Stimulated activated naive CD8-positive, alpha-beta T cell treated with anti-CD3 and anti-CD28 coated beads, Interleukin-15, Interleukin-2, amounts not matched to agents 100 U/mL and 50 U/mL, for 24 hours (primary cell): ENCODE results near the gene SERPINE2.

Experiments
- ATAC-seq: fragments of 150-1000 bp; cut with Tn5 transposase; one replicate; pipeline ENCODE4 v1.10.0; 2021
- DNase-seq: peaks from one replicate; pipeline ENCODE4 v3.0.0; 2021

SERPINE2 gene, protein sequence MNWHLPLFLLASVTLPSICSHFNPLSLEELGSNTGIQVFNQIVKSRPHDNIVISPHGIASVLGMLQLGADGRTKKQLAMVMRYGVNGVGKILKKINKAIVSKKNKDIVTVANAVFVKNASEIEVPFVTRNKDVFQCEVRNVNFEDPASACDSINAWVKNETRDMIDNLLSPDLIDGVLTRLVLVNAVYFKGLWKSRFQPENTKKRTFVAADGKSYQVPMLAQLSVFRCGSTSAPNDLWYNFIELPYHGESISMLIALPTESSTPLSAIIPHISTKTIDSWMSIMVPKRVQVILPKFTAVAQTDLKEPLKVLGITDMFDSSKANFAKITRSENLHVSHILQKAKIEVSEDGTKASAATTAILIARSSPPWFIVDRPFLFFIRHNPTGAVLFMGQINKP

DNA sequence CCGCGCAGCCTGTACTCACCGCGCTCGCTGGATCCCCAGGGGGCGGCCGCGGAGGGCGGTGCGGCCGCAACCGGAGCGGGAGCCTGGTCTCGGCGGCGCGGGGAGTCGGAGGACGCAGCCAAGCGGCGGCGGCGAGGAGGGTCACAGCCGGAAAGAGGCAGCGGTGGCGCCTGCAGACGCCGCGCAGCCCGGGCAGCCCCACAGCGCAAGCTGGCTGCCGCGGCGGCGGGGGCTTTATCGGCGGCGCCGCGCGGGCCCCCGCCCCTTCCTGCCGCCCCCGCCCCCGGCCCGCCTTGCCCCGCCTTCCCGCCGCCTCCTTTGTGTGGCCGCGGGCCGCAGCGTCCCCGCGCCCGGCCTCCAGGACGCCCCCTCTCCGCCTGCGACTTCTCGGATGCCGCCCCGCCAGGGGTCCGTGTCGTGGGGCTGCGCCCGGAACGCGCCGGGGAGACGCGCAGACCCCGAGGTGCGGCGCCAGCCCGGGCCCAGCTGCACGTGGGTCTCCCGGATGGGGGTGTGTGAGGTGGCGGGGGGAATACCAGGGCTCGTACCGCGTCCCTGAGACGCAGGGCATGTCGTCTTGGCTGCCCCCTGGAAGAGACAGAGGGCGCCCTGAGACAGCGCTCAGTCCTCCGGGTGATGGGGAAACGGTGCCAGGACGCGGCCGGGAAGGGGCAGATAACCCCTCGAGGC, at the start of gene SERPINE2:
TSS of gene SERPINE2 (minus strand) at position 207 of the 690 bp plus-strand sequence. CDS start 37,386 bp downstream, outside the sequence.
- peak; percentile 73 for DNase-seq
- peak; percentile 86 for ATAC-seq

GRCh38 chr2:224086226-224086914, 47.3 kb upstream of the SERPINE2 start:
- ATAC-seq (no peak), DNase-seq (no peak)

DNA sequence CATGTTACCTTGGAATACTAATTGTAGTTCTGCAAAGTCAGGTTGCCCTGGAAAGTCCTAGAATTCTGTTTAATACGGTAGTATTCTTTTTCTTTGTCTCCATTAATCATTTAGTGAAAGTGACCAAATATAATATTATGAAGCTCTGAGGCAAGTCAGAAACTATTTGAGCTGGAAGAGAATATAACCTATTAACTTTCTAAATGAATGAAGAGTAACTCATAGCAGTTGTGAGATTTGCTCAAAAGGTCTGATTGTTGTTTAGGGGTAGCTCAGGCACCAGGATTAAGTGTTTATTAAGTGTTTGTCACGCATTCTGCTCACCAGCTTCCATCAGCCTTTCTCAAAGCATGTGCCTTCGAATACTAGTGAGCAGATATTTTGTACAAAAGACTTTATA, 46.7 kb upstream of the SERPINE2 start:
- ATAC-seq = no peak
- DNase-seq = no peak

GRCh38 chr2:224085246-224085645, 46.2 kb upstream of the SERPINE2 start:
- ATAC-seq (no peak), DNase-seq (no peak)

DNA sequence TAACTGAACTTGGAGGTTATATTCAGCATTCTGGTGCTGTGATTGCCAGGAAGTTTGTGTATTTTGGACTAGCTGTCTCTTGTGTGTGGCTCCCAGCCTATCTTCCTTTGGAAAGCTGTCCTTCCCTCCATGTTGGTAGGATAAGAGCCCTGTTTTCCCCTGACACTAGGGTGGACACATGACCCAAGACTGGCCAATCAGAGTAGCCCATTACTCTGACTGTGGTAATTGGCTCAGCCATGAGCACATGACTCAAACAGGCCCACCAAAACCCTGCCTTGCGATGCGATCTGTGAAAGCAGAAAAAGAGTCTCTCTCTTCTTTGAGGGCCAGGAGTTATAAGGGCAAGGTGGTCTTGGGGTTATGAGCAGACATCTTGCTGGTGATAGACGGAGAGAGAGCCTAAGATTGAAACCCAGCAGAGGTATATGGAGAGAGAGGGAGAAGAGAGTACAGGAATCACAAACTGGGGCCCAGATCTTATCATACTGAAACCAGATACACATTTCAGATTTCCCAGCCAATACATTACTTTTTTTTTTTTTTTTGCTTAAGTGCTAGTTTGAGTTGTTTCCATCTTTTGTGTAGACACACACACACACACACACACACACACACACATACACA, 45.3 kb upstream of the SERPINE2 start:
- DNase-seq (no peak), ATAC-seq (no peak)

GRCh38 chr2:224083638-224084037, 44.6 kb upstream of the SERPINE2 start:
- no peak for DNase-seq
- ATAC-seq = no peak

DNA sequence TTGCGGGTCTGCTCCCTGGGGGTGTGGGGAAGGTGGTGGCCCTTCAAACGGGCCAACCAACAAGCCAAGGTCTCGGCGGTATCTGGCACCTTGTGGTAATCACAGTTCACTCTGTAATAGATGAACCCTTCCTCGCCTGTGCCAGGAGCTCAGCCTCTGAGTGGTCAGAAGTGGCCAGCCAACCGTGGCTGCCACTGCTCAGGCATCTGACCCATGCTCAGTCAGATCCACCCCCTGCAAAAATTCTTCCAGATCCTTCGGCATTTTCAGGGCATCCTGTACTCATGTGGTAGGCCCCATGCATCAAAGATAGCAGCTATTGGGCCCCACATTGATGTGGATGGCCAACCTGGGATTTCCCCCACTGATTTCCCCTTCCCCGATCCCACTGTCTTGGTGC, 39.6 kb upstream of the SERPINE2 start:
- DNase-seq = no peak
- no peak for ATAC-seq

DNA sequence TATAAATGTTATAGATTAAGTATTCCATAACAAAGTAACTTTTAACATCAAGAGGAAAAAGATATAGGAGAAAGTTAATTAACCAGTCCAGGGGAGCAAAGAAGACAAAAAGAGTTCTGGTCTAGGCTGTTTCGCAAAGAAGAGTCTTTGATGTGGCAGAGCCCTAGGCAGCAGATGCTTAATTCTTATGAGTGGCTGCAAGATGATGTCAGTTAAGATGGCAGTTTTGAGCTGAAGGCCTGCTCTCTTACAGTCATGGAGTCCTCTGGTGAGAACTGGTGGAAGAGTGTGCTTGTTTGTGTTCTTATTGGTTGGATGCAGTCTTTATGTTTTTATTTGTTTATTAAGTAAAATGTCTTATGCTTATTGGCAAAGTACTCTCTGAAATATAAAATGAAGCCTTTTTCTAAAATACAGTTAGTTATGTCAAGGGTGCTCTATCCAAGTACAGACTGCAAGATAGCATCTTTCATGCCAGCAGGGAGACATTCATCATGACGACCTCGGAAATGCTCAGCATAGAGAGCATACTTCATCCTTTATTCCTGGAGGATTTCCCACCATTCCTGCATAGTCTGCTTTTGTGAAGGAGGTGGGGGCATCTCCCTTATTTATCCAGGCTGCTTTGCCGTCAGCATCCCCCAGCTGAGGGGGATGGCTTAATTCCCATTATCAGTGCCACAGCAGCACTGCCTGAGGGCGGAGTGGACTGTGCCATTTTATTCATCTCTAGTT, 38.9 kb upstream of the SERPINE2 start:
- ATAC-seq = no peak
- DNase-seq = no peak

- no peak for DNase-seq
- no peak for ATAC-seq
These were observed 36.5 kb upstream of the SERPINE2 start for GRCh38 chr2:224075588-224075987.

- DNase-seq = no peak
- ATAC-seq = no peak
These were observed 34.6 kb upstream of the SERPINE2 start for GRCh38 chr2:224073676-224074075.

GRCh38 chr2:224072541-224073188, 33.6 kb upstream of the SERPINE2 start:
- DNase-seq (no peak), ATAC-seq (no peak)

DNA sequence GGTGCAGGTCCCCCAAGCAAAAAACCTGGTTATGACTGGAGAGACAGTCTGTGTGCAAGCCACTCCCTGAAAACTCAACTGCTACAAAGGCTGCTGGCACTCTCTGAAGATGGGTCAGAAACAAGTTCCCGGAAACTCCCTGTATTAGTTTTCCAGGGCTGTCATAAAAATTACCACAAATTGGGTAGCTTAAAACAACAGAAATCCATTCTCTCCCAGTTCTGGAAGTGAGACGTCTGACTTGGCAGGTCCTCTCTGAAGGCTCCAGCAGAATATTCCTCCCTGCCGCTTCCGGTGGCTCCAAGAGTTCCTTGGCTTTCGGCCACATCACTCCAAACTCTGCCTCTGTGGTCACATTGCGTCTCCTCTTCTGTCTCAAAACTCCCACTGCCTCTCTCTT, 30.1 kb upstream of the SERPINE2 start:
- DNase-seq = no peak
- ATAC-seq = no peak

- no peak for DNase-seq
- ATAC-seq = no peak
These were observed 24.2 kb upstream of the SERPINE2 start for GRCh38 chr2:224063298-224063648.

DNA sequence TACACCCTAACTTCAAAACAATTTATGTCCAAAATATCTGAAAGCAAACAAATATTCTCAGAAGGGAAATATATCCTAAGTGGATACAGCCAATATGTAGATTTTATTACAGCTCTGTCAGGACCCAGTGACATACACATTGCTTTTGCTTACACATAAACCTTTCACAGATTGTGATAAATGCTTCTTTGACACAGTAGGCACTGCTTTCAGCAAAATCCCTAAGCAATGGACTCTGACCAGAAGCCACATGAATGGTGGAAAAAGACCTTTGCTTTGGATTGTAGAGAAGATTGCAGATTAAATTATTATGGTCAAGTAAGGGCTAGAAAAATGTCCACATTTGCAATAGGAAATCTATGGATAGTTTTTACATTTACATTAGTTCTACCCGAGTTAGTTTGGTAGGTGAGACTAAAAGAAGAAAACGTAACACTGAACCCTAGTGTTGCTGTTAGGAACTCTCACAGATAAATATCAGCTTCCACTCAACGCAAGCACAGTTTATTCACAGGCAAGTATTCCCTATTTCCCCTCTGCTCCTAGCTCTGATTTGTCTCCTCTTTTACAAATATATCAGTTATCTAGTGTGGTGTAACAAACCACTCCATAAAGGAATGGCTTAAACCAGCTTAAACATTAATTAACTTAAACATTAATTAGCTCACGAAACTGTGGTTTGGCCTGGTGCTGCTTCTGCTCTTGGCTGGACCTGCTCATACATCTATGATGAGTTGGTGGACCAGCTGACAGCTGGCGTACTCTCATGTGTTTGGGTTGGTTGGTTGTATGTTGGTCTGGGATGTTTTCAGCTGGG, 23.6 kb upstream of the SERPINE2 start:
- no peak for ATAC-seq
- DNase-seq = no peak

GRCh38 chr2:224060783-224061482, 21.8 kb upstream of the SERPINE2 start:
- DNase-seq (no peak), ATAC-seq (no peak)

DNA sequence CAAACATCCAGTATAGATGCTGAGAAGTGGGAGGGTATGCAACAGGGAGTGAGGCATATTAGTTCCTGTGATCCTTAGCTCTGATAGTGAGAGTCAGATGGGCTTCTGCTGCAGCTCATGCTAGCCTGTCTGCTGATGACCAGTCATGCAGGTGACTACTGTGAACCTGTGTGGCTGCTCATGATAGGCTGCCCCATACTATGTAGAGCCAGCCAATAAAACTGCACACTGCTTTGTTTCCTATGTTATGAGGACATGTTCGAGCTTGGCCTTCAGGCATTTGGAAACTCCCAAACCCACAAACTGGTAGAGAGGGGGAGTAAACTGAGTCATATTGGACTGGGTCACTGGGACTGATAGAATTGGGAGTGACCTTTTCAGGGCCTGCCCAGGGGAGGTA, 20.1 kb upstream of the SERPINE2 start:
- no peak for ATAC-seq
- no peak for DNase-seq

- DNase-seq (no peak), ATAC-seq (no peak)
These were observed 19.1 kb upstream of the SERPINE2 start for GRCh38 chr2:224058048-224058775.

DNA sequence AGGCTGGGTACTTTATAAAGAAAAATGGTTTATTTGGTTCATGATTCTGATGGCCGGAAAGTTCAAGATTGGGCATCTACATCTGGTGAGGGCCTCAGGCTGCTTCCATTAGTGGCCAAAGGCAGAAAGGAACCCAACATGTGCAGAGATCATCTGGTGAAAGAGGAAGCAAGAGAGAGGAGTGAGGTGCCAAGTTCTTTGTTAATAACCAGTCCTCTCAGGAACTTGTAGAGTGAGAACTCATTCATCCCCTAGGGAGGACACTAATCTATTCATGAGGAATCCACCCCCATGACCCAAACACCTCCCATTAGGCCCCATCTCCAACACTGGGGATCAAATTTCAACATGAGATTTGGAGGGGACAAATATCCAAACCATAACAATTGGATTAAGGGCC, 17.8 kb upstream of the SERPINE2 start:
- ATAC-seq (no peak), DNase-seq (no peak)

GRCh38 chr2:224055101-224055500, 16.0 kb upstream of the SERPINE2 start:
- no peak for ATAC-seq
- no peak for DNase-seq
